Anterior cingulate cortex (tissue), 58 donors: ENCODE results near the gene PNKD.
A peak's percentile ranks its signal among the peaks of the same experiment; 100 is the strongest.

Experiments
- DNase-seq, 58 donors: peaks; one replicate each; lab custom pipeline; 2025; lab: John Stamatoyannopoulos, UW

The PNKD gene

GRCh38 chr2:218367415-218368149, 97.3 kb downstream of the PNKD start:
- peak in 51 of 58 donors; percentile 12 to 76 (median 51) for DNase-seq

- DNase-seq: no peak
These were observed 97.8 kb downstream of the PNKD start for GRCh38 chr2:218368150-218368528.

GRCh38 chr2:218368621-218369153, 98.4 kb downstream of the PNKD start:
- peak in 1 of 58 donors; percentile 37 for DNase-seq

- DNase-seq: no peak
These were observed 99.0 kb downstream of the PNKD start for GRCh38 chr2:218369330-218369729.

GRCh38 chr2:218370410-218371063, 100.2 kb downstream of the PNKD start:
- DNase-seq: peak in 19 of 58 donors; percentile 13 to 80 (median 41)

- no peak for DNase-seq
These were observed 101.6 kb downstream of the PNKD start for GRCh38 chr2:218371983-218372350.

- no peak for DNase-seq
These were observed 104.5 kb downstream of the PNKD start for GRCh38 chr2:218374795-218375194.

DNA sequence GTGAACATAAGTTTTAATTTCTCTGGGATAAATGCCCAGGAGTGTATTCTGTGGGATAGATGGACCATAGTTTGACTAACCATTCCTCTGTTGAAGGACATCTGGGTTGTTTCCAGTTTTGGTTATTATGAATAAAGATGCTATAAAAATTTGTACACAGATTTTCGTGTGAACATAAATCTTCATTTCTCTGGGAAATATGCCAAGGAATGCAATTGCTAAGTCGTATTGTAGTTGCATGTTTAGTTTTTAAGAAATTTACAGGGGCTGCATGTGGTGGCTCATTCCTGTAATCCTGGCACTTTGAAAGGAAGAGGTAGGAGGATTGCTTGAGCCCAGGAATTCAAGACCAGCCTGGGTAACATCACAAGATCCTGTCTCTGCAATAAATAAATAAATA, 104.9 kb downstream of the PNKD start:
- DNase-seq: no peak

GRCh38 chr2:218378053-218378452, 107.7 kb downstream of the PNKD start:
- no peak for DNase-seq

- DNase-seq: peak in 20 of 58 donors; percentile 15 to 70 (median 34)
These were observed 111.6 kb downstream of the PNKD start, which contains the start of gene SLC11A1 for GRCh38 chr2:218381916-218382366. SLC11A1 (plus strand) TSS chr2:218382273; CDS start chr2:218382369, 96 bp downstream.

GRCh38 chr2:218382785-218383184, 112.5 kb downstream of the PNKD start:
- no peak for DNase-seq

- no peak for DNase-seq
These were observed 113.7 kb downstream of the PNKD start for GRCh38 chr2:218383892-218384519.

DNA sequence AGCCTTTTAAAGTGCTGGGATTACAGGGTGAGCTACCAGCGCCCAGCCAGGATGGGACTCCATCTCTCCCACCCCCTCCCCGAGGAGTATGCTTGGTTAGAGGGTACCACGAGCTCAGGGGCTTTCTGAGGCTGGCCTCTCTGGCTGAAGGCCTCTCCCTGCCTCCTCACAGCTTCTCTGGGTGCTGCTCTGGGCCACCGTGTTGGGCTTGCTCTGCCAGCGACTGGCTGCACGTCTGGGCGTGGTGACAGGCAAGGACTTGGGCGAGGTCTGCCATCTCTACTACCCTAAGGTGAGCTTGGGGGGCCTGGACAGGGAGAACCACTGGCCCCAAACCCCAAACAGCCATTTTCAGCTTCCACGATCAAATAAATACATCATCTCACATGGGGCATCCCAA, 114.7 kb downstream of the PNKD start:
- DNase-seq: no peak

GRCh38 chr2:218386505-218387368, 116.4 kb downstream of the PNKD start:
- DNase-seq: no peak

DNA sequence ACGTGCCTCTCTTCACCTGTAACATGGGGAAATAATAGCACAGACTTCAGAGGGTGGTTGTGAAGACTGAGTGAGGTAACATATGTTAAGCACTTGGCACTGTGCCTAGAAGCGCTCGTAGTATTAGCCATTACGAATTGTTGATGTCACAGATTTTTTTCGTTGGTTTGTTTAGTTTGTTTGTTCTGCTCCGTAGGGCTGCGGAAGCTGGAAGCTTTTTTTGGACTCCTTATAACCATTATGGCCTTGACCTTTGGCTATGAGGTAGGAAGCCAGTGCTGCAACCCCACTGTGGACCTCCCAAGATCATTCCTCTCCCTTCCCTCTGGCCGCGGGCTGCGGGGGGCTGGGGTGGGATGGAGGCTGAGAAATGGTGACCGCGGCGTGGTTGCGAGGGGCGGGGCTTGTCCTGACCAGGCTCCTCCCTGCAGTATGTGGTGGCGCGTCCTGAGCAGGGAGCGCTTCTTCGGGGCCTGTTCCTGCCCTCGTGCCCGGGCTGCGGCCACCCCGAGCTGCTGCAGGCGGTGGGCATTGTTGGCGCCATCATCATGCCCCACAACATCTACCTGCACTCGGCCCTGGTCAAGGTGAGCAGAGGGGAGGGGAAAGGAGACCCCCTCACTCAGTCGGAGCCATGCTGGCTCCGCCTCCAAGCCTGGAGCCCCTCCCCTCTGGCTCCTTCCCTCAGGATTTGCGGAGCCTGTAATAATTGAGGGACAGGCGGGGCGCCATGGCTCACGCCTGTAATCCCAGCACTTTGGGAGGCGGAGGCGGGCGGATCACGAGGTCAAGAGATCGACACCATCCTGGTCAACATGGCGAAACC, 117.3 kb downstream of the PNKD start:
- DNase-seq: peak in 1 of 58 donors; percentile 47

DNA sequence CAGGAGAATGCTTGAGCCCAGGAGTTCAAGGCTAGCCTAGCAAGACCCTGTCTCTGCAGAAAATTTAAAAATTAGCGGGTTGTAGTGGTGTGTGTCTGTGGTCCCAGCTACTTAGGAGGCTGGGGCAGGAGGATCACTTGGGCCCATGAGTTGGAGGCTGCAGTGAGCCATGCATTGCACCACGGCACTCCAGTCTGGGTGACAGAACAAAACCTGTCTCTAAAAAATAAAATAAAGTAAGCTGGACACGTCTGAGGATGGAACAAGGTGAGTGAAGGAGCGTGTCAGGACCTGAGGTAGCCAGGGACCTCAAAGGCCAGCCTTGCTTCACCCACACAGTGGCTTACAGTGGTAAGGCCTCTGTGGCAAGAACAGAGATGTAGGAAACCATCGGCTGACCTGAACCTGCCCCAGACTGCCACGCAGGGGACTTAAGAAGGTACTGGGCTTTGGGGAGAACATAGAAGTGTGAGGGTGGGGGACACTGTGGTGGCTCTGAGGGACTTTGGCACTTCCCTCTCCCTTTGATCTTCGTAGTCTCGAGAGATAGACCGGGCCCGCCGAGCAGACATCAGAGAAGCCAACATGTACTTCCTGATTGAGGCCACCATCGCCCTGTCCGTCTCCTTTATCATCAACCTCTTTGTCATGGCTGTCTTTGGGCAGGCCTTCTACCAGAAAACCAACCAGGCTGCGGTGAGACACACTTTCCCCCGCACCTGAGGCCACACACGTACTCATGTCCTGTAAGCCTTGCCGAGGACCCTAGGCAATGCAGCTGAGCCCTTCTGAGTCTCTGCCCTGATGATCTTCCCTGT, 119.2 kb downstream of the PNKD start:
- DNase-seq: no peak

DNA sequence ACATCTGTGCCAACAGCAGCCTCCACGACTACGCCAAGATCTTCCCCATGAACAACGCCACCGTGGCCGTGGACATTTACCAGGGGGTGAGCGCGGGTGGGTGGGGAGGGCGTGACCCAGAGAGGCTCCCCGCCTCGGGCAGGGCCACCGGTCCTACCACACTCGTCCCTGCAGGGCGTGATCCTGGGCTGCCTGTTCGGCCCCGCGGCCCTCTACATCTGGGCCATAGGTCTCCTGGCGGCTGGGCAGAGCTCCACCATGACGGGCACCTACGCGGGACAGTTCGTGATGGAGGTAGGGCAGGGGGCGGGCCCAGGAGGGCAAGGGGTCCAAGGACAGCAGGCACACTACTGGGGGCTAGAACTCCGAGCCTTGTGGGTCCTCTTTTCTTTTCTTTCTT, 120.9 kb downstream of the PNKD start:
- DNase-seq: no peak

DNA sequence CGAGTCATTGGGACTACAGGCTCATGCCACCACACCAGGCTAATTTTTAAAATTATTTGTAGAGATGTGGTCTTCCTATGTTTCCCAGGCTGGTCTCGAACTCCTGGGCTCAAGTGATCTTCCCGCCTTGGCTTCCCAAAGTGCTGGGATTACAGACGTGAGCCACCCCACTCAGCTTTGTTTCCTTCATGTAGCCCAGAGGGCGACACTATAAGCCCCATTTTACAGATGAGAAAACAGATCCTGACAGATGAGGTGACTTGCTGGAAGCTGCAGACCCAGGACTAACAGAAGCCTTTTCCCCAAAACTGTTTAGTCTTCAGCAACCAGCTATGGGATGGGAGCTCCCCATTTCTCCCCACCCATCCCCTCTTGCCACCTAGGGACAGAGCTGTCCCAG, 122.1 kb downstream of the PNKD start:
- no peak for DNase-seq
